Right ventricle myocardium superior (tissue), 1 donor: ENCODE results near the gene DLEC1. TPM values are rescaled to one million over a fixed set of nuclear protein-coding genes. Genes with fewer than 3 reads are reported as not detected.
"Not testable (repeated sequence)": the region's sequence is repeated elsewhere in the genome, so short reads cannot be mapped to it uniquely, and the experiment has no call there.

ENCODE experiments used
- ATAC-seq: fragments of 200-7000 bp; cut with Tn5 transposase; one replicate; pipeline ENCODE4 v1.9.1; 2020; ENCODE audit warnings: mild to moderate bottlenecking; ENCODE audit not compliant: poor library complexity
- DNase-seq: peaks from one replicate; pipeline ENCODE4 v3.0.0-alpha.2; 2020
- intact Hi-C: fragments of 100-400 bp; cut with DNase I; formaldehyde crosslinking; loops from one replicate; pipeline ENCODE4 v1.11.2; 2022
- total RNA-seq: library from RNA; stranded (reverse); fragmentation: NEBNext Ultra II Directional; extraction: Animal tissue kit (Norgen Biotek cat#: 25700); gene quantifications from one replicate; pipeline ENCODE4 v1.2.1, GENCODE V29; 2021
- donor health status: DM: no; HTN: yes; CAD: no; lungs with severe emphysema.

Gene DLEC1
- total RNA-seq, 1 donor from 2014 or later: 0.16 TPM

DNA sequence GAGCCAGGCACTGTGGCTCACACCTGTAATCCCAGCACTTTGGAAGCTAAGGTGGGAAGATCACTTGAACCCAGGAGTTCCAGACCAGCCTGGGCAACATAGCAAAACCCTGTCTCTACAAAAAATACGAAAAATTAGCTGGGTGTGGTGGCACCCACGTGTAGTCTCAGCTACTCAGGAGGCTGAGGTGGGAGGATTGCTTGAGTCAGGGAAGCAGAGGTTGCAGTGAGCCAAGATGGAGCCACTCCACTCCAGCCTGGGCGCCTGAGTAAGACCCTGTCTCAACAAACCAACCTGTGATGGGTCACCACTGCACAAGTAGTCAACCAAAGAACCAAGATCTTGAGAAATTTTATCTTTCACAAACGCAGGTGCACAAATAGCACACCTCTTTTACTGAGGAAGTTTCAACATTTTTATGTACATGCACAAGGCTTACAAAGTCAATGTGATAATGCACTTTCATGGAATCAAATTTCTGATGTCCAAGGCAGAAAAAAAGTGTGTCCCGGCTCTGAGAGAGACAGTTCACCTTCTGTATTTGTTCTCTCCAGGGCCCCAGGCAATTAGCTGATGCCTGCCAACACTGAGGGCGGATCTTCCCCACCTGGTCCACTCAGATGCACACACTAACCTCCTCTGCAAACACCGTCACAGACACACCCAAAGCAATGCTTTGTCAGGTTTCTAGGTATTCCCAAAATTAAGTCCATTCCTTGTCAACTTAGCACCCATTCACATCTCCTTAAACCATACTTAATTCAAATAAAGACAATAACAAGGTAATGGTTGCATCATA, 85.5 kb downstream of the DLEC1 start:
- intact Hi-C loops: loop anchor here (10.0 kb wide), 1 partner anchor 350 kb away; no protein-coding TSS in a partner anchor
- no peak for DNase-seq
- ATAC-seq: no peak

DNA sequence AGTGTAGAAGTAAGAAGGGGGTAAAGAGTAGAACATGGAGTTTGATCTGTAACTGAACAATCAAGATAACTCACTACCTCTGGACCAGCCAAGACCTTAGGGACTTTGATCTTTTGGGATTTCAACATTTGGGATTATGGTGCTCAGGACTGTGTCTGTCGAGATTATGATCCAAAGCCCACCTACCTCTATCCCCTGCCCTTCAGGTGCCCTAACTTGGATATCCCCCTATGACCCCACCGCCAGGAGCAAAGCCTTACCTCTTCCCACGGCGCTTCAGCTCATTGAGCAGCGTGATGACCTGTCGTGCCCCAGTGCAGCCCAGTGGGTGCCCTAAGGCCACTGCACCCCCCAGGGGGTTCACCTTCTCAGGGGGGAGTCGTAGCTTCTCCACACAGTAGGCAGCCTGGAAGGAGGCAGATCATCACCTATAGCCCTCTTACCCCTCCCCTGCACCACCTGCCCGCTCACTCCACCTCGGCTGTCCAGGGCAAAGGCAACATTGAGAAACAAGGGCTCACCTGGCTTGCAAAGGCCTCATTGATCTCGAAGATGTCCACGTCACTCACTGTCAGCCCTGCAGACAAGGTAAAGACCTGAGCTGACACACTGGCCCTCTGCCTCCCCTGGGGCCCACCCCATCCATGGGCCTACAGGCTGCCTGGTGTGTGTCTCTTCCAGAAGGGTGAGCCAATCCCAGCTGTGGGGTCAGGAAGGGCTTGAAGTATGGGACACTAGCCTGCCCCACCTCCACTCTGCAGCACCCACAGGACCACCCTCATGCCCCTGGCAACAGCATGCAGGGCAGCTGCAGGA, 86.5 kb downstream of the DLEC1 start:
- intact Hi-C loops: loop anchor here (10.0 kb wide), 1 partner anchor 349 kb away; no protein-coding TSS in a partner anchor
- DNase-seq (no peak), ATAC-seq (no peak)

DNA sequence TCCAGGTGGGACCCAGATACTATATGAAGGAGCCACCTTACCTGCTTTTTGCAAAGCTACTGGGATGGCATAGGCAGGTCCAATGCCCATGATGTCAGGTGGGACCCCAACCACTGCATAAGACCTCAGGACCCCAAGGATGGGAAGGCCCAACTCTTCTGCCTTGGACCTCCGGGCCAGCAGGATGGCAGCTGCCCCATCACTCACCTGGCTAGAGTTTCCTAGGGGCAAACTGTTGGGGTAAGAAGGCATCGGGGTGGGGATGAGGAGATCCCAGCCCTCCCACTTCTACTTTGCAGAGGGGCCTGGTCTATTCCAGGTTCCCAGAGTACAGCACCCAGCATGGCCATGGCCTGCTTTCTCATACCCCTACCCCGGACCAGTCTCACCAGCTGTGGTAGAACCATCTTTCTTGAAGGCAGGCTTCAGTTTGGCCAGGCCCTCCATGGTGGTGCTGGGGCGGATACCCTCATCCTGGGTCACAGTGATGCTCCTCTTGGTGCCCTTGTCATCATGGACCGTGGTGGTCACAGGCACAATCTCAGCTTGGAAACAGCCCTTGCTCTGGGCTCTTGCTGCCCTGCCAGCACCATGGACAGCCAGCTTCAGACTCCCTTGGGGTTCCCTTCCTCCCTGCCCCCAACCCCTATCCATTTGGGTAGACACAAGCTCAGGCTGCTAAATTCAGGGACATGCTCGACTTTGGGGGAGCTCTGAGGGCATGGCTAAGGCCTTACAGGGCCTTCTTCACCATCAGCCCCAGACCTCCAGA, 87.3 kb downstream of the DLEC1 start:
- intact Hi-C loops: loop anchor here (10.0 kb wide), 1 partner anchor 348 kb away; no protein-coding TSS in a partner anchor
- DNase-seq: no peak
- no peak for ATAC-seq

DNA sequence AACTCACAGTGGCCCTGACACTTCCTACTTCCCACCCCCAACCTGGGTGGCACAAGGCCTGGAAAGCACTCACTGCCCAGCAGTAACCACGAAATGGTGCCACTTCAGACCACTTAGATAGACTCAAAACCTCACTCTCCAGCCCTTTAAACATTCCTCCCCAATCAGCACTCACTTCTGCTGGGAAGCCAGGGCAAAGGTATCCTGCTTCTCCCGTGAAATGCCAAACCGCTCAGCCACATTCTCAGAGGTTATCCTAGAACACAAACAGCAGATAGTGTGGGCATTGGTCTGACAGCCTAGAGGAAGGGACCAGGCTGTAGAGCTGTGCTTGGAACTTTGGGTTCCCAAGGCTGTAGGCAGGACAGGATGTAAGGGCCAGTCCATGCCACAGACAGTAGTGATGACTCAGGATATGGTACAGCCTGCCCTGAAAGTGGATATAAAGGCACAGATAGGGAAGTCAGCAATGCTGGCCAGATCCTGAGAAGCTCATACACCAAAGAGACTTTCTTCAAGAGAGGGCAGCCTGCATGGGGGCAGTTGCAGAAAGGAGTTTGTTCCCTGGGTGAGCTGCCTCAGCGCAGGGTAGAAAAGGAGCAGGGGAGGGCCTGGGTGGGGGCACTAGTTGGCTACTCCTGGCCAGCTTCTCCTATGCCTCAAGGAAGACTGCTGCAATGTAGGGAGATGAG, 88.7 kb downstream of the DLEC1 start:
- ATAC-seq (peak; percentile 42), DNase-seq (no peak)
- intact Hi-C loops: loop anchor here (10.0 kb wide), 1 partner anchor 347 kb away; no protein-coding TSS in a partner anchor

DNA sequence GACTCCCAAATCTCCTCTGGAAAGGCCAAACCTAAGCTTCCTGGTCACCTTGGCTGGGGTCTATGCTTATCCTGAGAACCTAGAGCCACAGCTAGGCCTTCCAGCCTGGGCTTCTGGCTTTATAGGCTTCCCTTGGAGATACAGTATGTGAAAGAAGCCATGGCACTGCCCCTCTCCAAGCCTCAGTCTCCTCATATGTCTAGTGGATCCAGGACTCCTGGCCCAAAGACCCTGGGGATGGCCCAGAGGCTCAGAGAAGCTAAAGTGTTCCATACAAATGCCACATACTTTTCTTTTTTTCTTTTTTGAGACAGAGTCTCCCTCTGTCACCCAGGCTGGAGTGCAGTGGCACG, 89.3 kb downstream of the DLEC1 start:
- intact Hi-C loops: loop anchor here (10.0 kb wide), 1 partner anchor 347 kb away; no protein-coding TSS in a partner anchor
- ATAC-seq: no peak
- no peak for DNase-seq

DNA sequence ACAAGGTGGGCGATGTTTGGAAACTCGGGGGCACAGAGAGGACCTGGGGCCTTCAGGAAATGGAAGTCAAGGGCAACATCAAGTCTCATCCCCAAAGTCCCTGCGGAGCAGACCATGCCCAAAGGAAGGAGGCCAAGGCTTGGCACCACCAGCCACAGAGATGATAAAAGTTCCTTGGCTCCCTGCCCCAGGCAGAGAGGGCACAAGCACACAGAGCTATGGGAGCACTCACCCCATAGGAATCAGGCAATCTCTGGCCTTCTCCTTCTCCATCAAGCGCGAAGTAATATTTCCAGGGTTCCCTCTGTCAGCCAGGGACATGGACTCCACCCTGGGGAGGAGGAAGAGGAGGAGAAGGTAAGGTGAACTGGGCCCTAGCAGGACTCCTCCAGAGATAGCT, 90.0 kb downstream of the DLEC1 start:
- intact Hi-C loops: loop anchor here (10.0 kb wide), 1 partner anchor 346 kb away; no protein-coding TSS in a partner anchor

DNA sequence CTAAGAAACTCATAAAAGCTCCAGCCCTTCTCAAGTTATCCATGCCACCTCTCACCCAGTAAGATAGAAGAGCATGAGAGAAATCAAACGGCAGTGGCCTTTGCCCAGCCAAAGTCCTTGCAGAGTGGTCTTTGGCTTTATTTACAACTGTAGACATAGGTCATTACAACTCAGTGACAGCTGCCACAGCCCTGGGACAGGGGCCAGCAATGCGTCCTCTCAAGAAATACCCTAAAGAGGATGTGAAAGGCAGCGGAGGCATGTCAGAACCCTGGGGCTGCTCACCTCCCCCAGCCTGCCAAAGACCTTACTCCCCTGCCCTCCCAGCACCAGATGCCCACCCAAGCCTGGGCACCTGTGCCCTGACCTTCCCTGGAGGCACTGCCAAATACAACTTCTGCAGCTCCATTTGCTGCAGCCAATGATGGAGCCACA, 91.6 kb downstream of the DLEC1 start:
- intact Hi-C loops: no loop called here
- ATAC-seq: peak; percentile 56
- no peak for DNase-seq

More for the DNA sequence above, 90.0 kb downstream of the DLEC1 start:
- ATAC-seq: peak; percentile 57
- DNase-seq: no peak

DNA sequence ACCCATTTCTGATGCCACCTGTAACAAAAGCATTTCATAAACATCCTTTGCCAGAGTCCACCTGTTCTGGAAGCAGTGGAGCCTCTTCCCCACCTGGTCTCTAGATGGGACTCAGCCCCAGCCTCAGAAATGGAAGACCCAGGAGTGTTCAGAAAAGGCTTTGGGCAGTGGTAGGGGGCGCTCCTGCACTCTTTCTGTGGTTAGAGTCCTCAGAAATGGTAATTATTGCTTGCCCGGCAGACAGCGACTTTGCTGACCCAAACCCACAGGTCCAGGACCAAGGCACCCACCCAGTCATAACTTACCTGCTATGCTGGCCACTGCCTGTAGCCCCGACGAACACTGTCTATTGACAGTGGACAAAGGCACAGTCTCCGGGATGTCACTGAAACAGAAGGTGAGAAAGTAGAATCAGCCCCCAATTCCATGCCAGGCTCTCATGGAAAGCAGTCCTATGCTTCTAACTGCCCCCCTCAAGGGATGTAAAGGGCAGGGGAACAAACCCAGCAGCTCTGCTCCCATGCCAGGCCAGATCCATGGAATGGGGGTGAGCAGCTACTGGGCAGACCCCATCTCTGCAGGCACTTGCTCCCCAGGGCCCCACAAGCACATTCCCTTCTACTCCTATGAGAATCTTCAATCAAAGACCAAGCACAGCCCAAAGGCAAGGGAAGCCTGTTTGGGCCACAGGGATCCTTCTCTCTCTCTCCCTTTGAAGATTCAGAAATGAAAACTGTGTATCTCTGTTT, 92.8 kb downstream of the DLEC1 start:
- DNase-seq (no peak), ATAC-seq (no peak)
- intact Hi-C loops: no loop called here

DNA sequence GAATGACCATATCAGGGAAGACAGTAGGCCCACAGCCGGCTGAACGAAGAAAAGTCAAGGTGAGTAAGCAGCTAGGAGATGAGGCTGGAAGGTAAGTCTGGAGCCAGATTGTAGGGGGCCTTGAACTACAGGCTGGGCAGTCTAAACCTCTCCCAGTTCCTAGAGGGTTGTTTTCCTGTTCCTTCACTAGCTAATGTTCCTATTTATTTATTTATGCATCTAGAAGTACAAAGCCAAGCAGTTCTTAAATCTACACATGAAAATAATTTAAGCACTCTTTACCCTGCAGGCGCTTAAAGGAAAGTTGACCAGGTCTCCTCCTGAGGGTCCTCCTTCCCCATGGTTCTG, 94.2 kb downstream of the DLEC1 start:
- no peak for DNase-seq
- no peak for ATAC-seq
- intact Hi-C loops: no loop called here

DNA sequence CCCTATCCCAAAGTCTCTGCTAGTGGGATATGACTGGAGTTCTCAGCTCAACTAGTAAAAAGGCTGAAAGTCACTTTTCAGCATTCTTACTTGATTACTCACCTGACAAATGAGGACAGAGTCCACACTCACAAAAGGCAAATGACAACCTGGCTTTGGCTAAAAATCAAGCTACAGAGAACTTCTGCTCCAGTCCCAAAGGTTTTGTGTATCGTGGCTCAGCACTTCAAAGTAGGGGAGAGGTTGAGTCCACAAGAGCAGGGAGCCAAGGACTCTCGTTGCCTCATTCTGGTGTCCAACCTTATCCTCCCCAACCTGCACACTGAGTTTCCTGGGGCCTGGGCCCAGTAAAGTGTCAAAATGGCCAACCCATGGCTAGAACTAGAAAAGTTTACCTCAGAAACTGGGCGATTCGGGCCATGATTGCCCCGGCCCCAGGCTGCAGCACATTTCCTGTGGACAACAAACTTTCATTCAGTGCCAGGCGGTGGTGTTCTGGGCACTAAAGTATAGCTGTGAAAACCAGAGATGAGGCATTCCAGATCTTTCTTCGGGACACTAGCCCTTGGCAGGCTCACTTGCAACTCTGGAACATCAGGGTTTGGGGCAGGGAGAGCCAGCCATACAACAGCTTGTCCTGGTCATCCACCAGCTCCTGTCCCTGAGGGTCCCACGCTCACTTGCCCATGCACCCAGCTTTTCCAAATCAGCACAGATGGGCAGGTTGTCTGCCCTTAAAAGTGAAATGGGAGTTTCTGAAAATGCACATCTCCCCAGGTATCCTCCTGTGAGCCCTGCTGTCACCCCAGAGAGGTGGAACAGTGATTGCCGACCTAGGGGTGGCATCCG, 94.8 kb downstream of the DLEC1 start:
- DNase-seq (no peak), ATAC-seq (no peak)
- intact Hi-C loops: no loop called here

DNA sequence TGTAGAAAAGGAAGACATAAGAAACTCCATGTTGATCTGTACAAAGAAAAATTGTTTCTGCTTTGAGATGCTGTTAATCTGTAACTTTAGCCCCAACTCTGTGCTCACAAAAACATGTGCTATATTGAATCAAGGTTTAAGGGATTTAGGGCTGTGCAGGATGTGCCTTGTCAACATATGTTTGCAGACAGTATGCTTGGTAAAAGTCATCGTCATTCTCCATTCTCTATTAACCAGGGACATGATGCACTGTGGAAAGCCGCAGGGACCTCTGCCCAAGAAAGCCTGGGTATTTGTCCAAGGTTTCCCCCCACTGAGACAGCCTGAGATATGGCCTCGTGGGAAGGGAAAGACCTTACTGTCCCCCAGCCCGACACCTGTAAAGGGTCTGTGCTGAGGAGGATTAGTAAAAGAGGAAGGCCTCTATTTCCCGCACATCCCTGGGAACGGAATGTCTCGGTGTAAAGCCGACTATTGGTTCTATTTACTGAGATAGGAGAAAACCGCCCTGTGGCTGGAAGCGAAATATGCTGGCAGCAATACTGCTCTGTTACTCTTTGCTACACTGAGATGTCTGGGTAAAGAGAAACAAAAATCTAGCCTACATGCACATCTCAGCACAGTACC, 95.6 kb downstream of the DLEC1 start:
- intact Hi-C loops, DNase-seq, ATAC-seq: not testable (repeated sequence)

DNA sequence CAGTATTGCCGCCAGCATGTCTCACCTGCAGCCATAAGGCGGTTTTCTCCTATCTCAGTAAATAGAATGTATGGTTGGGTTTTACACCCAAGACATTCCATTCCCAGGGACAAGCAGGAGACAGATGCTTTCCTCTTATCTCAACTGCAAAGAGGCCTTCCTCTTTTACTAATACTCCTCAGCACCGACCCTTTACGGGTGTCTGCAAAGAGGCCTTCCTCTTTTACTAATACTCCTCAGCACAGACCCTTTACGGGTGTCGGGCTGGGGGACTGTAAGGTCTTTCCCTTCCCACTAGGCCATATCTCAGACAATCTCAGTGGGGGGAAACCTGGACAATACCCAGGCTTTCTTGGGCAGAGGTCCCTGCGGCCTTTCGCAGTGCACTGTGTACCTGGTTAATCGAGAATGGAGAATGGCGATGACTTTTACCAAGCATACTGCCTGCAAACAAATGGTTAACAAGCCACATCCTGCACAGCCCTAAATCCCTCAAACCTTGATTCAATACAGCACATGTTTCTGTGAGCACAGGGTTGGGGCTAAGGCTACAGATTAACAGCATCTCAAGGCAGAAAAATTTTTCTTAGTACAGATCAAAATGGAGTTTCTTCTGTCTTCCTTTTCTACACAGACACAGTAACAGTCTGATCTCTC, 96.7 kb downstream of the DLEC1 start:
- intact Hi-C loops: loop anchor here (2.0 kb wide), 1 partner anchor 29 kb away; the partner anchor contains the start of gene OXSR1
- not testable (repeated sequence) for ATAC-seq, DNase-seq

DNA sequence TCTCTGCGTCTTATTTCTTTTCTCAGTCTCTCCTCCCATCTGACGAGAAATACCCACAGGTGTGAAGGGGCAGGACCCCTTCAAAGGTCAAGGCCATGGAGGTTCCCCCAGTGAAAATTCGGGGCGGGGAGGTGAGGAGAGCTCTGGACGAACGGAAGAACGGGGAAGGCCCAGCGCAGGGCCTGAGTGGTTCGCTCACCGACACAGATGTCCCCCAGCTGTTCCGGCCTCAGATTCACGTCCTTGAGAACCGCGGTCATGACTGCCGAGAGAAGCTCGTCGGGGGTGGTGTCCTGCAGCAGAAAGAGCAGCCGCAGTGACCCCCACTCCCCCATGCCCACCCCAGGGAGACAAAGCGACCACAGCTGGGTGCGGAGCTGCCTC, 97.4 kb downstream of the DLEC1 start:
- DNase-seq (no peak), ATAC-seq (no peak)
- intact Hi-C loops: loop anchor here (2.0 kb wide), 1 partner anchor 28 kb away; the partner anchor contains the start of gene OXSR1

DNA sequence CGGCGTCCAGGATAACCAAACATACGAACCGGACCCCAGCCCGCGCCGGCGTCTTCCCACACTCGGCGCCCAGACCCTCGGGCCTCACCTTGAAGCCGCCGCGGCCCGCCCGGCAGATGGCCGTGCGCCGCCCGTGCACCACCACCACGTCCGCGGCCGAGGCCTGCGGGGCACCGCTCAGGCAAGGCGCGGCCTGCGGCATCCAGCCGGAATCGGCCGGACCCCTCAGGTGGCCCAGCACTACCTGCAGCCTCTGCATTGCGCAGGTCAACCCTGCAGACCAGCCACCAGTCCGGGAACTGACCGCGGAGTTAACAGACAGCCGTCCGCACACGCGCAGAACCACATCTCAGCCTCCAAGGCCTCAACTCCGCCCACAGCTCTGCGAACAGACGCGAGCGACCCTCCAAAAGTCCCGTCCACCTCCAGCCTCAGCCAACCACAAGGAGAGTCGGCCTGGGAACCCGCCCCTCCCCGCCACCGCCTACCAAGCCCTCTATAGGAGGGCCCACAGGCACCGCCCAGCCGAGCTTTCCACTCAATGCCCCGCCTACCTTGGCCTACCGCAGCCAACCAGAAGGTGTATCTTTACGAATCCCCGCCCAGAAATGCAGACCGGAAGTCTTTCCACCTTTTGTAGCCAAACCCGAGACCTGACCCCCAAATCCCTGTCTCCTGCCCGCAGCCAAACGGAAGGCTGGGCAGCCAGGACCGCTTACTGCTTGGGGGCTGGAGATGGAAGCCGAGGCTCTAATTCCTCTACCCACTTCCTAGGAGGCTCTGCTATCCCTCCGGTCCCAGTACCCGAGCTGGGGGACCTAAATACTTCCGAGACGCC, 98.0 kb downstream of the DLEC1 start, which contains the start of gene ACAA1:
TSS of gene ACAA1 (minus strand) at position 351 of the 838 bp plus-strand sequence. CDS start at position 259, 92 bp downstream.
- intact Hi-C loops: loop anchor here (2.0 kb wide), 1 partner anchor 28 kb away; the partner anchor contains the start of gene OXSR1
- ATAC-seq: peak; percentile 96
- peak; percentile 100 for DNase-seq
